OCI-LY7 (cell line): ENCODE measurements around the gene STOM. TPM values are rescaled to one million over a fixed set of nuclear protein-coding genes. Genes with fewer than 3 reads are reported as not detected.

Experiments used
- BruUV-seq: library from RNA; stranded (reverse); fragments of 400-500 nt; replicated peaks from 2 replicates; lab custom pipeline; 2021; lab: Mats Ljungman, UMichigan
- CTCF ChIA-PET: fragments of 300-600 bp; sonication (Branson Sonifier 250); formaldehyde crosslinking; loops from one replicate; lab custom pipeline; 2022; ENCODE audit warnings: antibody characterized with exemption; ENCODE audit not compliant: unreplicated experiment; lab: Charles Lee
- POLR2A ChIA-PET: fragments of 300-600 bp; sonication (Branson Sonifier 250); formaldehyde crosslinking; loops from one replicate; lab custom pipeline; 2022; ENCODE audit warnings: antibody characterized with exemption; lab: Charles Lee
- DNase-seq: peaks from one replicate; pipeline ENCODE4 v3.0.0-alpha.2; 2015; ENCODE audit warnings: low spot score
- H2AFZ ChIP-seq: fragments of 200-600 bp; sonication (generic), shearing (Covaris generic); 2 replicates; pipeline ENCODE4 v1.6.1; 2014; ENCODE audit warnings: mild to moderate bottlenecking, antibody characterized with exemption, low read length, moderate library complexity
- H3K27ac ChIP-seq: fragments of 200-600 bp; sonication (generic); 2 replicates; pipeline ENCODE4 v1.5.1; 2014; ENCODE audit warnings: mixed run types, low read depth, mild to moderate bottlenecking, moderate library complexity, low read length, inconsistent platforms; ENCODE audit not compliant: poor library complexity, severe bottlenecking
- H3K36me3 ChIP-seq: fragments of 200-600 bp; sonication (generic); 2 replicates; pipeline ENCODE4 v1.6.1; 2014; ENCODE audit warnings: mild to moderate bottlenecking, antibody characterized with exemption, low read length, moderate library complexity, mixed read lengths; ENCODE audit not compliant: insufficient read depth
- H3K4me1 ChIP-seq: fragments of 200-600 bp; sonication (generic); 2 replicates; pipeline ENCODE4 v1.5.1; 2014; ENCODE audit warnings: mild to moderate bottlenecking, low read length; ENCODE audit not compliant: insufficient read depth, poor library complexity, severe bottlenecking
- H3K4me2 ChIP-seq: fragments of 200-600 bp; sonication (generic); 2 replicates; pipeline ENCODE4 v1.6.1; 2014; ENCODE audit warnings: mild to moderate bottlenecking, low read length
- H3K4me3 ChIP-seq: fragments of 200-600 bp; sonication (generic); 2 replicates; pipeline ENCODE4 v1.5.1; 2014; ENCODE audit warnings: mild to moderate bottlenecking, low read depth, low read length; ENCODE audit not compliant: poor library complexity, severe bottlenecking
- H3K79me2 ChIP-seq: fragments of 200-600 bp; sonication (generic); 2 replicates; pipeline ENCODE4 v1.6.1; 2016; ENCODE audit warnings: low read depth, mild to moderate bottlenecking, low read length, moderate library complexity, mixed read lengths; ENCODE audit not compliant: insufficient read depth
- H3K9me2 ChIP-seq: fragments of 200-600 bp; sonication (generic); 2 replicates; pipeline ENCODE4 v1.6.1; 2016; ENCODE audit warnings: mild to moderate bottlenecking, low read length, mixed read lengths; ENCODE audit not compliant: insufficient read depth
- H3K9me3 ChIP-seq: fragments of 200-600 bp; sonication (generic); 2 replicates; pipeline ENCODE4 v1.6.1; 2014; ENCODE audit warnings: mild to moderate bottlenecking, mixed run types, low read length, mixed read lengths
- H4K20me1 ChIP-seq: fragments of 200-600 bp; sonication (generic); 2 replicates; pipeline ENCODE4 v1.6.1; 2014; ENCODE audit warnings: mild to moderate bottlenecking, antibody characterized with exemption, low read length, moderate library complexity, mixed read lengths; ENCODE audit not compliant: insufficient read depth
- CTCF ChIP-seq: fragments of 200-600 bp; sonication (generic); conservative IDR thresholded peaks from 2 replicates; pipeline ENCODE4 v1.5.1; 2014; ENCODE audit warnings: mild to moderate bottlenecking, antibody characterized with exemption, low read length, moderate library complexity, mixed read lengths
- EZH2phosphoT487 ChIP-seq: fragments of 200-600 bp; sonication (generic); IDR thresholded peaks from 2 replicates; pipeline ENCODE4 v1.6.1; 2018; ENCODE audit warnings: low read depth, borderline replicate concordance, mild to moderate bottlenecking, mixed run types, antibody characterized with exemption, low read length, moderate library complexity, mixed read lengths
- intact Hi-C: fragments of 100-400 bp; cut with micrococcal nuclease; formaldehyde crosslinking; loops from one replicate; pipeline ENCODE4 v1.10.0; 2022; ENCODE audit not compliant: unreplicated experiment
- total RNA-seq, 2 experiments: library from RNA; depleted of rRNA in 1 of 2; stranded (reverse); fragments of >200 nt in 1 of 2; shearing (Covaris generic) in 1 of 2; gene quantifications; 2 replicates each; pipeline ENCODE4 v1.2.3, GENCODE V29; 2014 to 2022

Gene STOM
- total RNA-seq, 2 experiments from 2014 or later: 5.7 to 7.3 TPM

- Histone ChIP-seq H3K4me3 (no peak overlapping the region), H3K36me3 (no peaks in the 10 kb centered on the region), H3K27ac (no peak overlapping the region), H3K9me2 (no peaks in the 10 kb centered on the region), H3K4me2 (no peak overlapping the region), H3K4me1 (peaks cover 15% of the 10 kb centered on the region), H3K9me3 (no peaks in the 10 kb centered on the region), H3K79me2 (no peaks in the 10 kb centered on the region), H2AFZ (no peak overlapping the region), H4K20me1 (no peaks in the 10 kb centered on the region)
- DNase-seq: no peak
- BruUV-seq: no TSS peak
- no peak for TF ChIP-seq CTCF
- TF ChIP-seq EZH2phosphoT487: no peak
- POLR2A ChIA-PET: interaction anchor here (0.6 to 0.9 kb wide), 2 partner anchors 151 to 263 kb away, joined by 3 read pairs; no protein-coding TSS in a partner anchor
- intact Hi-C loops: no loop called here
- CTCF ChIA-PET: interaction anchor here (0.6 kb wide), 1 partner anchor 40 kb away, joined by 3 read pairs; no protein-coding TSS in a partner anchor
Observed at GRCh38 chr9:121366611-121367192, 3.3 kb downstream of the STOM start.

- no peaks in the 10 kb centered on the region for H3K36me3 ChIP-seq
- H4K20me1 ChIP-seq: no peaks in the 10 kb centered on the region
- no peaks in the 10 kb centered on the region for H3K9me3 ChIP-seq
- CTCF ChIA-PET: interaction anchor here (0.8 kb wide), 1 partner anchor 70 kb away, joined by 3 read pairs; no protein-coding TSS in a partner anchor
- H3K79me2 ChIP-seq: no peaks in the 10 kb centered on the region
- DNase-seq: no peak
- H3K9me2 ChIP-seq: no peaks in the 10 kb centered on the region
- peaks cover 10% of the 10 kb centered on the region for H3K4me1 ChIP-seq
- BruUV-seq: no TSS peak
- POLR2A ChIA-PET: no interaction called here
- no peak overlapping the region for H3K27ac ChIP-seq
- intact Hi-C loops: no loop called here
- no peak overlapping the region for H3K4me2 ChIP-seq
- H2AFZ ChIP-seq: no peak overlapping the region
- no peak overlapping the region for H3K4me3 ChIP-seq
- TF ChIP-seq EZH2phosphoT487 (no peak), CTCF (no peak)
Observed at GRCh38 chr9:121365564-121365963, 4.5 kb downstream of the STOM start.

GRCh38 chr9:121364886-121365285, 5.2 kb downstream of the STOM start:
- no peak overlapping the region for H3K4me3 ChIP-seq
- H3K9me3 ChIP-seq: no peaks in the 10 kb centered on the region
- peaks cover 8% of the 10 kb centered on the region for H3K4me1 ChIP-seq
- no peak overlapping the region for H2AFZ ChIP-seq
- no peak for TF ChIP-seq EZH2phosphoT487
- TF ChIP-seq CTCF: no peak
- H3K27ac ChIP-seq: no peak overlapping the region
- no peak overlapping the region for H3K4me2 ChIP-seq
- no TSS peak for BruUV-seq
- H3K9me2 ChIP-seq: no peaks in the 10 kb centered on the region
- DNase-seq: no peak
- H4K20me1 ChIP-seq: no peaks in the 10 kb centered on the region
- no peaks in the 10 kb centered on the region for H3K79me2 ChIP-seq
- ChIA-PET CTCF (interaction anchor here (0.8 kb wide), 1 partner anchor 69 kb away, joined by 3 read pairs; no protein-coding TSS in a partner anchor), POLR2A (no interaction called here)
- intact Hi-C loops: no loop called here
- H3K36me3 ChIP-seq: no peaks in the 10 kb centered on the region
